ENCODE data around the gene IKZF2. TPM values are rescaled to one million over a fixed set of nuclear protein-coding genes. Genes with fewer than 3 reads are reported as not detected.
"Not testable (repeated sequence)": the region's sequence is repeated elsewhere in the genome, so short reads cannot be mapped to it uniquely, and the experiment has no call there.

The IKZF2 gene
- total RNA-seq, 1 donor from 2014 or later: 4.2 TPM

- Histone ChIP-seq H3K27me3 (ENCODE audit: control insufficient read depth in 3 of 3, insufficient read depth in 3 of 3, low read length in 3 of 3) (no peaks in the 10 kb centered on the region), H3K4me1 (ENCODE audit: control insufficient read depth in 3 of 3, insufficient read depth in 3 of 3, low read length in 3 of 3) (no peaks in the 10 kb centered on the region), H3K36me3 (ENCODE audit: control insufficient read depth in 3 of 3, insufficient read depth in 3 of 3, low read length in 3 of 3) (peaks cover 0 to 2% (median 0%) of the 10 kb centered on the region in 3 donors), H3K9ac (ENCODE audit: low read depth in 1 of 3, low read length in 3 of 3) (no peak overlapping the region), H3K27ac (ENCODE audit: low read depth, low read length) (no peak overlapping the region), H3K4me3 (ENCODE audit: low read length in 3 of 3) (no peak overlapping the region), H3K9me3 (ENCODE audit: control insufficient read depth in 3 of 3, low read length in 3 of 3) (no peaks in the 10 kb centered on the region)
Observed at GRCh38 chr2:213021971-213022899, 129.2 kb downstream of the IKZF2 start.

DNA sequence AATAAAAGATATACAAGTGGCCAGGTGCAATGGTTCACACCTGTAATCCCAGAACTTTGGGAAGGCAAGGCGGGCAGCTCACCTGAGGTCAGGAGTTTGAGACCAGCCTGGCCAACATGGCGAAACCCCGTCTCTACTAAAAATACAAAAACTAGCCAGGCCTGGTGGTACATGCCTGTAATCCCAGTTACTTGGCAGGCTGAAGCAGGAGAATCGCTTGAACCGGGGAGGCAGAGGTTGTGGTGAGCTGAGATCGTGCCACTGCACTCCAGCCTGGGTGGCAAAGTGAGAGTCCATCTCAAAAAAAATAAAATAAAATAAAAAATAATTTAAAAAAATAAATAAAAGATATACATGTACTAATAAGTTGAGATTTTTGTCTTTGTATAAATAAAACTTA is 130.5 kb downstream of the IKZF2 start:
- not testable (repeated sequence) for H3K27me3 ChIP-seq (ENCODE audit: control insufficient read depth in 3 of 3, insufficient read depth in 3 of 3, low read length in 3 of 3); H3K27ac ChIP-seq (ENCODE audit: low read depth, low read length); H3K4me3 ChIP-seq (ENCODE audit: low read length in 3 of 3); H3K9me3 ChIP-seq (ENCODE audit: control insufficient read depth in 3 of 3, low read length in 3 of 3); H3K36me3 ChIP-seq (ENCODE audit: control insufficient read depth in 3 of 3, insufficient read depth in 3 of 3, low read length in 3 of 3); H3K4me1 ChIP-seq (ENCODE audit: control insufficient read depth in 3 of 3, insufficient read depth in 3 of 3, low read length in 3 of 3); H3K9ac ChIP-seq (ENCODE audit: low read depth in 1 of 3, low read length in 3 of 3)

- H3K36me3 ChIP-seq (ENCODE audit: control insufficient read depth in 3 of 3, insufficient read depth in 3 of 3, low read length in 3 of 3): peaks cover 0 to 2% (median 0%) of the 10 kb centered on the region in 3 donors
- no peak overlapping the region for H3K9ac ChIP-seq (ENCODE audit: low read depth in 1 of 3, low read length in 3 of 3)
- no peaks in the 10 kb centered on the region for H3K27me3 ChIP-seq (ENCODE audit: control insufficient read depth in 3 of 3, insufficient read depth in 3 of 3, low read length in 3 of 3)
- H3K27ac ChIP-seq (ENCODE audit: low read depth, low read length): no peak overlapping the region
- H3K9me3 ChIP-seq (ENCODE audit: control insufficient read depth in 3 of 3, low read length in 3 of 3): no peaks in the 10 kb centered on the region
- no peak overlapping the region for H3K4me3 ChIP-seq (ENCODE audit: low read length in 3 of 3)
- H3K4me1 ChIP-seq (ENCODE audit: control insufficient read depth in 3 of 3, insufficient read depth in 3 of 3, low read length in 3 of 3): no peaks in the 10 kb centered on the region
Observed at GRCh38 chr2:213020268-213020667, 131.1 kb downstream of the IKZF2 start.

- H3K27ac ChIP-seq (ENCODE audit: low read depth, low read length): no peak overlapping the region
- no peak overlapping the region for H3K4me3 ChIP-seq (ENCODE audit: low read length in 3 of 3)
- peaks cover 0 to 2% (median 0%) of the 10 kb centered on the region in 3 donors for H3K36me3 ChIP-seq (ENCODE audit: control insufficient read depth in 3 of 3, insufficient read depth in 3 of 3, low read length in 3 of 3)
- H3K27me3 ChIP-seq (ENCODE audit: control insufficient read depth in 3 of 3, insufficient read depth in 3 of 3, low read length in 3 of 3): no peaks in the 10 kb centered on the region
- no peak overlapping the region for H3K9ac ChIP-seq (ENCODE audit: low read depth in 1 of 3, low read length in 3 of 3)
- no peaks in the 10 kb centered on the region for H3K4me1 ChIP-seq (ENCODE audit: control insufficient read depth in 3 of 3, insufficient read depth in 3 of 3, low read length in 3 of 3)
- no peaks in the 10 kb centered on the region for H3K9me3 ChIP-seq (ENCODE audit: control insufficient read depth in 3 of 3, low read length in 3 of 3)
Observed at GRCh38 chr2:213019368-213019767, 132.0 kb downstream of the IKZF2 start.

- H3K9me3 ChIP-seq (ENCODE audit: control insufficient read depth in 3 of 3, low read length in 3 of 3): no peaks in the 10 kb centered on the region
- H3K27ac ChIP-seq (ENCODE audit: low read depth, low read length): no peak overlapping the region
- no peak overlapping the region for H3K9ac ChIP-seq (ENCODE audit: low read depth in 1 of 3, low read length in 3 of 3)
- H3K4me1 ChIP-seq (ENCODE audit: control insufficient read depth in 3 of 3, insufficient read depth in 3 of 3, low read length in 3 of 3): no peaks in the 10 kb centered on the region
- H3K27me3 ChIP-seq (ENCODE audit: control insufficient read depth in 3 of 3, insufficient read depth in 3 of 3, low read length in 3 of 3): no peaks in the 10 kb centered on the region
- peaks cover 0 to 2% (median 0%) of the 10 kb centered on the region in 3 donors for H3K36me3 ChIP-seq (ENCODE audit: control insufficient read depth in 3 of 3, insufficient read depth in 3 of 3, low read length in 3 of 3)
- H3K4me3 ChIP-seq (ENCODE audit: low read length in 3 of 3): no peak overlapping the region
Observed at GRCh38 chr2:213018340-213018901, 133.0 kb downstream of the IKZF2 start.

- H3K27me3 ChIP-seq (ENCODE audit: control insufficient read depth in 3 of 3, insufficient read depth in 3 of 3, low read length in 3 of 3): no peaks in the 10 kb centered on the region
- no peaks in the 10 kb centered on the region for H3K9me3 ChIP-seq (ENCODE audit: control insufficient read depth in 3 of 3, low read length in 3 of 3)
- H3K4me1 ChIP-seq (ENCODE audit: control insufficient read depth in 3 of 3, insufficient read depth in 3 of 3, low read length in 3 of 3): no peaks in the 10 kb centered on the region
- no peak overlapping the region for H3K9ac ChIP-seq (ENCODE audit: low read depth in 1 of 3, low read length in 3 of 3)
- peaks cover 0 to 2% (median 0%) of the 10 kb centered on the region in 3 donors for H3K36me3 ChIP-seq (ENCODE audit: control insufficient read depth in 3 of 3, insufficient read depth in 3 of 3, low read length in 3 of 3)
- H3K4me3 ChIP-seq (ENCODE audit: low read length in 3 of 3): no peak overlapping the region
- no peak overlapping the region for H3K27ac ChIP-seq (ENCODE audit: low read depth, low read length)
Observed at GRCh38 chr2:213017404-213017803, 134.0 kb downstream of the IKZF2 start.

DNA sequence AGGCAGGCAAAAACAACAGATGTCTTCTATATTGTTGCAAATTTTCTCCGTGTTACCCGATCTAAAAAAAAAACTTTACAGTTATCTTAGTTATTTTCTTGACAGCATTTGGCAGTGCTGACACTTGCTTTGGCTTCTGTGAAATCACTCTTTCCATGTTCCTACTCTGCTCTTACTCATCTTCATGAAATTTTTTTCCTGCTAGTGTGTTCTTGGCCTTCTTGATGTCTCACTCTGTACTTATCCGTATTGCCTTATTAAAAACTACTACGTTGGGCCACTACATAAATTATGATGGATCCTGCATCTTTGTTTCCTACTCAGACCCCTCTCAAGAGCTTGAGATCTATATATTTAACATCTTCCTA is 134.4 kb downstream of the IKZF2 start:
- Histone ChIP-seq H3K4me3 (ENCODE audit: low read length in 3 of 3) (no peak overlapping the region), H3K36me3 (ENCODE audit: control insufficient read depth in 3 of 3, insufficient read depth in 3 of 3, low read length in 3 of 3) (peaks cover 0 to 2% (median 0%) of the 10 kb centered on the region in 3 donors), H3K9ac (ENCODE audit: low read depth in 1 of 3, low read length in 3 of 3) (no peak overlapping the region), H3K4me1 (ENCODE audit: control insufficient read depth in 3 of 3, insufficient read depth in 3 of 3, low read length in 3 of 3) (no peaks in the 10 kb centered on the region), H3K27me3 (ENCODE audit: control insufficient read depth in 3 of 3, insufficient read depth in 3 of 3, low read length in 3 of 3) (no peaks in the 10 kb centered on the region), H3K27ac (ENCODE audit: low read depth, low read length) (no peak overlapping the region), H3K9me3 (ENCODE audit: control insufficient read depth in 3 of 3, low read length in 3 of 3) (no peaks in the 10 kb centered on the region)

GRCh38 chr2:213016166-213016983 is 135.0 kb downstream of the IKZF2 start:
- no peak overlapping the region for H3K4me3 ChIP-seq (ENCODE audit: low read length in 3 of 3)
- H3K27me3 ChIP-seq (ENCODE audit: control insufficient read depth in 3 of 3, insufficient read depth in 3 of 3, low read length in 3 of 3): no peaks in the 10 kb centered on the region
- H3K36me3 ChIP-seq (ENCODE audit: control insufficient read depth in 3 of 3, insufficient read depth in 3 of 3, low read length in 3 of 3): peaks cover 0 to 4% (median 4%) of the 10 kb centered on the region in 3 donors
- no peak overlapping the region for H3K27ac ChIP-seq (ENCODE audit: low read depth, low read length)
- no peak overlapping the region for H3K9ac ChIP-seq (ENCODE audit: low read depth in 1 of 3, low read length in 3 of 3)
- no peaks in the 10 kb centered on the region for H3K9me3 ChIP-seq (ENCODE audit: control insufficient read depth in 3 of 3, low read length in 3 of 3)
- H3K4me1 ChIP-seq (ENCODE audit: control insufficient read depth in 3 of 3, insufficient read depth in 3 of 3, low read length in 3 of 3): no peaks in the 10 kb centered on the region

- Histone ChIP-seq H3K4me1 (ENCODE audit: control insufficient read depth in 3 of 3, insufficient read depth in 3 of 3, low read length in 3 of 3) (no peaks in the 10 kb centered on the region), H3K9me3 (ENCODE audit: control insufficient read depth in 3 of 3, low read length in 3 of 3) (no peaks in the 10 kb centered on the region), H3K27ac (ENCODE audit: low read depth, low read length) (no peak overlapping the region), H3K9ac (ENCODE audit: low read depth in 1 of 3, low read length in 3 of 3) (no peak overlapping the region), H3K36me3 (ENCODE audit: control insufficient read depth in 3 of 3, insufficient read depth in 3 of 3, low read length in 3 of 3) (peaks cover 0 to 5% (median 5%) of the 10 kb centered on the region in 3 donors), H3K4me3 (ENCODE audit: low read length in 3 of 3) (no peak overlapping the region), H3K27me3 (ENCODE audit: control insufficient read depth in 3 of 3, insufficient read depth in 3 of 3, low read length in 3 of 3) (no peaks in the 10 kb centered on the region)
Observed at GRCh38 chr2:213015387-213016165, 135.8 kb downstream of the IKZF2 start.

Measured in skeletal muscle tissue (tissue), 4 donors.